Endodermal cell (in vitro differentiated cells): ENCODE measurements around the gene BEST2. TPM values are rescaled to one million over a fixed set of nuclear protein-coding genes. Genes with fewer than 3 reads are reported as not detected.
A peak's percentile ranks its signal among the peaks of the same experiment; 100 is the strongest.

Experiments used
- DNase-seq: peaks from one replicate; pipeline ENCODE4 v3.0.0-alpha.2; 2017
- H3K27ac ChIP-seq: 2 replicates; pipeline ENCODE4 v1.5.1; 2013; ENCODE audit warnings: mild to moderate bottlenecking, low read depth, low read length, moderate library complexity
- H3K27me3 ChIP-seq: 2 replicates; pipeline ENCODE4 v1.6.1; 2013; ENCODE audit warnings: mild to moderate bottlenecking, low read length, moderate library complexity; ENCODE audit not compliant: insufficient read depth, control insufficient read depth, poor library complexity, severe bottlenecking
- H3K36me3 ChIP-seq: 2 replicates; pipeline ENCODE4 v1.7.0; 2013; ENCODE audit warnings: mild to moderate bottlenecking, low read length, moderate library complexity; ENCODE audit not compliant: control insufficient read depth, insufficient read depth
- H3K4me1 ChIP-seq: one replicate; pipeline ENCODE4 v1.7.0; 2013; ENCODE audit warnings: low read length; ENCODE audit not compliant: control insufficient read depth, insufficient read depth
- H3K4me3 ChIP-seq: 2 replicates; pipeline ENCODE4 v1.5.1; 2013; ENCODE audit warnings: mild to moderate bottlenecking, low read length, moderate library complexity
- H3K9ac ChIP-seq: 2 replicates; pipeline ENCODE4 v1.6.1; 2013; ENCODE audit warnings: mild to moderate bottlenecking, low read length, moderate library complexity; ENCODE audit not compliant: poor library complexity, severe bottlenecking; ENCODE audit errors: extremely low read depth
- H3K9me3 ChIP-seq: 2 replicates; pipeline ENCODE4 v1.6.1; 2013; ENCODE audit warnings: mild to moderate bottlenecking, low read length, moderate library complexity; ENCODE audit not compliant: control insufficient read depth
- H3K27ac Mint-ChIP-seq: 2 replicates; pipeline ENCODE4 v1.8.0; 2020; ENCODE audit warnings: mixed read lengths
- H3K27me3 Mint-ChIP-seq: 2 replicates; pipeline ENCODE4 v1.8.0; 2021; ENCODE audit warnings: mild to moderate bottlenecking, mixed read lengths; ENCODE audit not compliant: insufficient read depth
- H3K36me3 Mint-ChIP-seq: 2 replicates; pipeline ENCODE4 v1.8.0; 2020; ENCODE audit warnings: low read depth, mixed read lengths
- H3K4me1 Mint-ChIP-seq: 2 replicates; pipeline ENCODE4 v1.8.0; 2020; ENCODE audit warnings: mixed read lengths
- H3K4me3 Mint-ChIP-seq: 2 replicates; pipeline ENCODE4 v1.8.0; 2020; ENCODE audit warnings: mild to moderate bottlenecking, moderate library complexity, mixed read lengths
- H3K9me3 Mint-ChIP-seq: 2 replicates; pipeline ENCODE4 v1.8.0; 2020; ENCODE audit warnings: mild to moderate bottlenecking, mixed read lengths
- WGBS, 2 experiments: methylation state at CpG; one replicate each; pipeline versions ENCODE4 v1.1.5 to v1.1.7; 2013; ENCODE audit warnings: missing lambda C conversion rate in 2 of 2, mixed read lengths in 1 of 2; ENCODE audit not compliant: insufficient coverage in 1 of 2, insufficient read length in 1 of 2; 5-methylcytosine and 5-hydroxymethylcytosine counted together
- total RNA-seq, 2 donors: library from RNA; stranded (reverse); fragmentation: NEBNext Ultra II Directional in 1 of 2; extraction: Animal tissue kit (Norgen Biotek cat#: 25700) in 1 of 2; gene quantifications; 2 replicates in 1 of 2; 3 replicates in 1 of 2; pipeline ENCODE4 v1.2.1, GENCODE V29; 2021
- TF ChIP-seq, protein P1 (sequence below): fragments of 200-600 bp; sonication (generic); conservative IDR thresholded peaks from 2 replicates; pipeline ENCODE4 v1.5.0; 2021; ENCODE audit warnings: antibody characterized with exemption, mild to moderate bottlenecking

BEST2 gene
- total RNA-seq, 2 donors from 2014 or later, result 0.95 to 1.2 TPM

DNA sequence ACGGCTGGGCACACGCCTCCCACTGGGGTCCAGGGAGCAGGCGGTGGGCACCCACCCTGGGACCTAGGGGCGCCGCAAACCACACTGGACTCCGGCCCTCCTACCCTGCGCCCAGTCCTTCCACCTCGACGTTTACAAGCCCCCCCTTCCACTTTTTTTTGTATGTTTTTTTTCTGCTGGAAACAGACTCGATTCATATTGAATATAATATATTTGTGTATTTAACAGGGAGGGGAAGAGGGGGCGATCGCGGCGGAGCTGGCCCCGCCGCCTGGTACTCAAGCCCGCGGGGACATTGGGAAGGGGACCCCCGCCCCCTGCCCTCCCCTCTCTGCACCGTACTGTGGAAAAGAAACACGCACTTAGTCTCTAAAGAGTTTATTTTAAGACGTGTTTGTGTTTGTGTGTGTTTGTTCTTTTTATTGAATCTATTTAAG lies 41.3 kb downstream of the BEST2 start:
- Histone ChIP-seq H3K9ac (peak overlapping the region; percentile 89), H3K36me3 (no peaks in the 10 kb centered on the region), H3K27ac (no peak overlapping the region), H3K9me3 (no peaks in the 10 kb centered on the region), H3K27me3 (peaks cover 9% of the 10 kb centered on the region), H3K4me1 (peaks cover 11% of the 10 kb centered on the region), H3K4me3 (peak overlapping the region; percentile 86)
- Mint-ChIP-seq H3K36me3 (peaks cover 4% of the 10 kb centered on the region), H3K4me3 (peak overlapping the region; percentile 74), H3K9me3 (no peaks in the 10 kb centered on the region), H3K27me3 (peaks cover 9% of the 10 kb centered on the region), H3K27ac (no peak overlapping the region), H3K4me1 (peaks cover 33% of the 10 kb centered on the region)
- WGBS, 2 experiments, result 2 to 3% methylated on average over 5 to 19 of the region's 22 CpGs
- no peak for DNase-seq
- TF ChIP-seq, protein P1, sequence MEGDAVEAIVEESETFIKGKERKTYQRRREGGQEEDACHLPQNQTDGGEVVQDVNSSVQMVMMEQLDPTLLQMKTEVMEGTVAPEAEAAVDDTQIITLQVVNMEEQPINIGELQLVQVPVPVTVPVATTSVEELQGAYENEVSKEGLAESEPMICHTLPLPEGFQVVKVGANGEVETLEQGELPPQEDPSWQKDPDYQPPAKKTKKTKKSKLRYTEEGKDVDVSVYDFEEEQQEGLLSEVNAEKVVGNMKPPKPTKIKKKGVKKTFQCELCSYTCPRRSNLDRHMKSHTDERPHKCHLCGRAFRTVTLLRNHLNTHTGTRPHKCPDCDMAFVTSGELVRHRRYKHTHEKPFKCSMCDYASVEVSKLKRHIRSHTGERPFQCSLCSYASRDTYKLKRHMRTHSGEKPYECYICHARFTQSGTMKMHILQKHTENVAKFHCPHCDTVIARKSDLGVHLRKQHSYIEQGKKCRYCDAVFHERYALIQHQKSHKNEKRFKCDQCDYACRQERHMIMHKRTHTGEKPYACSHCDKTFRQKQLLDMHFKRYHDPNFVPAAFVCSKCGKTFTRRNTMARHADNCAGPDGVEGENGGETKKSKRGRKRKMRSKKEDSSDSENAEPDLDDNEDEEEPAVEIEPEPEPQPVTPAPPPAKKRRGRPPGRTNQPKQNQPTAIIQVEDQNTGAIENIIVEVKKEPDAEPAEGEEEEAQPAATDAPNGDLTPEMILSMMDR, result no peak

DNA sequence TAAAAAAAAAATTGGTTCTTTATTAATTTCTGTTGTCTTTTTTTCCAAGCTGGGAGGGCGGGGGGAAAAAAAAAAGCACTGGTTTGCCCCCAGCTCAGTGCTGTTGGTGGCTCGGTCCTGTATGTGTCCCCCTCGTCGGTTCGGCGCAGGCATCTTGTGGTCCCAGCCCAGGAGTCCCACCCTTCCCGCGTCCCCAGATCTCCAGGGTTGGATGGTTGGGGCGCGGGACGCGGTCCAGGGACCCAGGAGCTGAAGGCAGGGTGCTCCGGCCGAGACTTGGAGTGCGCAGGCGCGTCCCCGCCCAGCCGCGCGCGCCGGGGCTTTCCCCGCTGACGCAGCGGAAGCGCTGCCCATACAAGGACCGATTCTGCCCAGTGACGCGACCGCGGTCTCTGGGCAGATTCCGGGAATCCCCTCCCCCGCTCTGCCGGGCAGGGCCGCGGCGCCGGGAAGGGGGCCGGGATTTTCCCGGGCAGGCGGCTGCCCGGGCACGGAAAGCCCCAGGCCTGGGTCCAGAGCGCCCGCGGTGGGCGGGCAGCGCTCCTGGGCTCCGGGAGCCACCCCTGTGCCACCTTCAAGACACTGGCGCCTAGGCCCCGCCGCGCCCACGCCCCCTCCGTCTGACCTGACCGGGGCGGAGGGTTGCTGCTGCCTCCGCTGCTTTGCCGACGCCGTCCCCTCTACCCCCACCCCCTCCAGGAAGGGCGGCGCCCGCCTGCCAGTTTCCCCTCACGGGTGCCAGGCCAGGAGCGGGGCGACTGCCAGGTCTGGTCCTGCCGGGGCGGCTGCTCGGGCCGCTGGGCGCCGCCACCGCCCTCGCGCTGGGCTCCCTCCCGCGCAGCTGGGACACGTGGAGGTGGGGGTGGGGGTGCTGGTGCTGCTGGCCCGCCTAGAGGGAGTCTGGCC lies 42.0 kb downstream of the BEST2 start:
- H3K27ac ChIP-seq, result peak overlapping the region; percentile 38
- peak overlapping the region; percentile 86 for H3K4me3 ChIP-seq
- H3K27me3 ChIP-seq, result peaks cover 9% of the 10 kb centered on the region
- Mint-ChIP-seq H3K4me3 (peak overlapping the region; percentile 74), H3K27ac (peak overlapping the region; percentile 91), H3K4me1 (peaks cover 30% of the 10 kb centered on the region), H3K27me3 (peaks cover 9% of the 10 kb centered on the region), H3K36me3 (peaks cover 6% of the 10 kb centered on the region), H3K9me3 (no peaks in the 10 kb centered on the region)
- H3K36me3 ChIP-seq, result peaks cover 2% of the 10 kb centered on the region
- peak overlapping the region; percentile 89 for H3K9ac ChIP-seq
- H3K9me3 ChIP-seq, result no peaks in the 10 kb centered on the region
- peak; percentile 96 for DNase-seq
- 1% methylated on average over 30 to 80 of the region's 81 CpGs for WGBS, 2 experiments
- TF ChIP-seq, protein P1, result no peak
- peaks cover 10% of the 10 kb centered on the region for H3K4me1 ChIP-seq

DNA sequence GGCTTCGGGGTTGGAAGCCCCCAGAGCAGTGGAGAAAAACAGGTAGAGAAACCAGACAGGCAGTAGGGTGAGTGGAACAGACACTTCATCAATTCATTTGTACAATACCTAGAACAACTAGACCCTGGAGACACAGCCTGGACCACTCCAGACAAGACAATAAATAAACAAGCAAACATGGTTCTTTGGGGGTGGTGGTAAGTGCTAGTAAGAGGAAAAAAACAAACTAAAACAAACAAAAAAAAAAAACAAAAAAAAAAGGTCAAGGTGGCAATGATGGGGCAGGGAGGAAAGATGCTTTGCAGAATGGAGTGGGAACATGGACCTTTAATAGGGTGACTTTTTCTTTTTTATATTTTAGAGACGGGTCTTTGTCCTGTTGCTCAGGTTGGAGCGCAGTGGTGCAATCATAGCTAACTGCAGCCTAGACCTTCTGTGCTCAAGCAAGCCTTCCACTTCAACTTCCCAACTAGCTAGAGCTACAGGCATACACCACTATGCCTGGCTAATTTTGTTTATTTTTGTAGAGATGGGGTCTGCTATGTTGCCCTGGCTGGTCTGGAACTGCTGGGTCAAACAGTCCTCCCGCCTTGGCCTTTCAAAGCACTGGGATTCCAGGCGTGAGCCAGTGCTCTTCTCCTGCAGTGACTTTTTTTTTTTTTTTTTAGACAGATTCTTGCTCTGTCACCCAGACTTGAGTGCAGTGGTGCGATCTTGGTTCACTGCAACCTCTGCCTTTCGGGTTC lies 42.8 kb downstream of the BEST2 start:
- H3K4me3 ChIP-seq, result peak overlapping the region; percentile 86
- no peak overlapping the region for H3K27ac ChIP-seq
- Mint-ChIP-seq H3K27ac (peak overlapping the region; percentile 53), H3K27me3 (peaks cover 9% of the 10 kb centered on the region), H3K4me1 (peaks cover 22% of the 10 kb centered on the region), H3K9me3 (no peaks in the 10 kb centered on the region), H3K4me3 (peak overlapping the region; percentile 74), H3K36me3 (peaks cover 10% of the 10 kb centered on the region)
- TF ChIP-seq, protein P1, result no peak
- H3K9me3 ChIP-seq, result no peaks in the 10 kb centered on the region
- DNase-seq, result no peak
- H3K4me1 ChIP-seq, result peaks cover 5% of the 10 kb centered on the region
- WGBS, 2 experiments, result 83 to 84% methylated on average over 3 to 7 of the region's 7 CpGs
- H3K27me3 ChIP-seq, result peaks cover 9% of the 10 kb centered on the region
- peaks cover 10% of the 10 kb centered on the region for H3K36me3 ChIP-seq
- H3K9ac ChIP-seq, result peak overlapping the region; percentile 89
